ENCODE results near the gene SOSTDC1. TPM values are rescaled to one million over a fixed set of nuclear protein-coding genes. Genes with fewer than 3 reads are reported as not detected.
"Not testable (repeated sequence)": the region's sequence is repeated elsewhere in the genome, so short reads cannot be mapped to it uniquely, and the experiment has no call there.

Gene SOSTDC1
- polyA plus RNA-seq, 1 of the 3 experiments (the other 2 are of a cell fraction): 0.13 TPM

DNA sequence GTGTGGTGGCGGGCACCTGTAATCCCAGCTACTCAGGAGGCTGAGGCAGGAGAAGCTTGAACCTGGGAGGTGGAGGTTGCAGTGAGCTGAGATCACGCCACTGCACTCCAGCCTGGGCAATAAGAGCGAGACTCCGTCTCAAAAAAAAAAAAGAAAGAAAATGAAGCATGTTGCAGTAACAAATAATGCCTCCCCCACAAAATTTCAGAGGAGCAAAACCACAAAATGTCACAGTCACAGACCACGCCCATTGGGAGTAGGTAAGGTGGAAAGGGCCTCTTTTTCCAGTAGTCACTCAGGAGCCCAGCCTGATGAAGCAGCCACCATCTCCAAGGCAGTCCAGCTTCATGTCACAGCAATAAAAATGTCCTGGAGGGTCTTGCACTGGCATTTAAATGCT, 40.9 kb upstream of the SOSTDC1 start:
- H3K27ac ChIP-seq (ENCODE audit: low read depth in 2 of 2, low read length in 1 of 2); DNase-seq; H3K9me2 ChIP-seq; H3F3A ChIP-seq (replicated peaks; ENCODE audit: insufficient read depth); H3K9me3 ChIP-seq; H3K4me1 ChIP-seq (ENCODE audit: control insufficient read depth in 1 of 2, insufficient read depth in 2 of 2, low read depth in 1 of 2, low read length in 1 of 2); H2AFZ ChIP-seq (ENCODE audit: low read depth); H3K9ac ChIP-seq; H4K20me1 ChIP-seq (ENCODE audit: insufficient read depth); H3K4me2 ChIP-seq; H3K36me3 ChIP-seq (replicated peaks in 1 of 2; ENCODE audit: control insufficient read depth in 1 of 2, insufficient read depth in 2 of 2, low read length in 1 of 2); POLR2A ChIA-PET; H3K79me2 ChIP-seq (ENCODE audit: insufficient read depth); H3K4me3 ChIP-seq (ENCODE audit: low read depth in 2 of 2, low read length in 1 of 2): not testable (repeated sequence)
- CTCF ChIA-PET: interaction anchor here (0.9 kb wide), 1 partner anchor 58 kb away, joined by 3 read pairs; no protein-coding TSS in a partner anchor
- peaks cover 25% of the 10 kb centered on the region for H3K27me3 ChIP-seq (ENCODE audit: insufficient read depth)
- WGBS (ENCODE audit: low lambda C conversion rate): 10% methylated on average over 5 of the region's 5 CpGs

DNA sequence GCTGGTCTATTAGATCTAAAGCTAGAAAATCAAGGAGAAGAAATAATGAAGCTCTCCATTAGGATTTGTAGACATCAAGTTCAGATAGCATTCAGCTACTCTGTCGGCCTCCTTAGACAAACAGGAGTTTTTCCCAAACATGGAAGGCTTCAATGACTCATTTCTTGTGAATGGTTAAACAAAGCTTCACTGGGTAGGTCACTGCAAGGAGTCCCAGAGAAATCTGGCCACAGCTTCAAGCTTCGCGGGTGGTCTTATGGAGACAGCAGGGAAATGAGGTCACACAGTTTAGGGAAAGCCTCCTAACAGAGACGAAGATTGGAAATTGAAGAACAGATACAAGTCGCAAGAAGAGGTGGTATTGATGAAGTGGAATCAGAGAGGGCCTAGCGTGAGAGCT, 38.5 kb upstream of the SOSTDC1 start:
- Histone ChIP-seq H3F3A (replicated peaks; ENCODE audit: insufficient read depth) (no peaks in the 10 kb centered on the region), H3K4me2 (no peak overlapping the region), H3K79me2 (ENCODE audit: insufficient read depth) (no peaks in the 10 kb centered on the region), H3K9me2 (no peaks in the 10 kb centered on the region; the same call in 1 of the 2 replicates), H3K4me1 (ENCODE audit: control insufficient read depth in 1 of 2, insufficient read depth in 2 of 2, low read depth in 1 of 2, low read length in 1 of 2) (no peaks in the 10 kb centered on the region; a peak in 1 of 4 replicates), H3K9ac (no peak overlapping the region), H3K27me3 (ENCODE audit: insufficient read depth) (peaks cover 29% of the 10 kb centered on the region), H3K36me3 (replicated peaks in 1 of 2; ENCODE audit: control insufficient read depth in 1 of 2, insufficient read depth in 2 of 2, low read length in 1 of 2) (no peaks in the 10 kb centered on the region), H3K27ac (ENCODE audit: low read depth in 2 of 2, low read length in 1 of 2) (no peak overlapping the region), H2AFZ (ENCODE audit: low read depth) (no peak overlapping the region), H3K9me3 (no peaks in the 10 kb centered on the region), H4K20me1 (ENCODE audit: insufficient read depth) (no peaks in the 10 kb centered on the region), H3K4me3 (ENCODE audit: low read depth in 2 of 2, low read length in 1 of 2) (no peak overlapping the region)
- 26% methylated on average over 6 of the region's 6 CpGs for WGBS (ENCODE audit: low lambda C conversion rate)
- ChIA-PET POLR2A (no interaction called here), CTCF (interaction anchor here (1.7 kb wide), 1 partner anchor 29 kb away, joined by 4 read pairs; no protein-coding TSS in a partner anchor)
- TF ChIP-seq EP300 (IDR thresholded peaks at IDR 0.05; ENCODE audit: borderline replicate concordance in 1 of 2, low read depth in 1 of 2, low read length in 1 of 2) (no peak), EZH2phosphoT487 (IDR thresholded peaks at IDR 0.05; ENCODE audit: borderline replicate concordance, low read depth) (no peak), GABPA (IDR thresholded peaks at IDR 0.05; ENCODE audit: low read depth) (no peak), MXI1 (IDR thresholded peaks at IDR 0.05; ENCODE audit: low read depth, low read length) (no peak), NRF1 (IDR thresholded peaks at IDR 0.05; ENCODE audit: low read depth, low read length) (no peak), JUND (IDR thresholded peaks at IDR 0.05) (no peak), MEF2A (IDR thresholded peaks at IDR 0.05; ENCODE audit: borderline replicate concordance, low read depth) (no peak), SMC3 (IDR thresholded peaks at IDR 0.05; ENCODE audit: low read depth, low read length) (no peak), TAF1 (IDR thresholded peaks at IDR 0.05; ENCODE audit: borderline replicate concordance, low read depth, low read length) (no peak), FOXM1 (IDR thresholded peaks at IDR 0.05; ENCODE audit: low read depth) (no peak), NFIC (IDR thresholded peaks at IDR 0.05; ENCODE audit: borderline replicate concordance) (no peak), RXRA (IDR thresholded peaks at IDR 0.05; ENCODE audit: borderline replicate concordance, low read depth) (no peak), GATA2 (CRISPR knock-in tag; IDR thresholded peaks at IDR 0.05) (no peak), RAD21 (IDR thresholded peaks at IDR 0.05; ENCODE audit: low read length) (no peak)
- TF ChIP-seq, protein P1, sequence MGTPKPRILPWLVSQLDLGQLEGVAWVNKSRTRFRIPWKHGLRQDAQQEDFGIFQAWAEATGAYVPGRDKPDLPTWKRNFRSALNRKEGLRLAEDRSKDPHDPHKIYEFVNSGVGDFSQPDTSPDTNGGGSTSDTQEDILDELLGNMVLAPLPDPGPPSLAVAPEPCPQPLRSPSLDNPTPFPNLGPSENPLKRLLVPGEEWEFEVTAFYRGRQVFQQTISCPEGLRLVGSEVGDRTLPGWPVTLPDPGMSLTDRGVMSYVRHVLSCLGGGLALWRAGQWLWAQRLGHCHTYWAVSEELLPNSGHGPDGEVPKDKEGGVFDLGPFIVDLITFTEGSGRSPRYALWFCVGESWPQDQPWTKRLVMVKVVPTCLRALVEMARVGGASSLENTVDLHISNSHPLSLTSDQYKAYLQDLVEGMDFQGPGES (IDR thresholded peaks at IDR 0.05; ENCODE audit: low read depth, low read length): no peak
- TF ChIP-seq, protein P2, sequence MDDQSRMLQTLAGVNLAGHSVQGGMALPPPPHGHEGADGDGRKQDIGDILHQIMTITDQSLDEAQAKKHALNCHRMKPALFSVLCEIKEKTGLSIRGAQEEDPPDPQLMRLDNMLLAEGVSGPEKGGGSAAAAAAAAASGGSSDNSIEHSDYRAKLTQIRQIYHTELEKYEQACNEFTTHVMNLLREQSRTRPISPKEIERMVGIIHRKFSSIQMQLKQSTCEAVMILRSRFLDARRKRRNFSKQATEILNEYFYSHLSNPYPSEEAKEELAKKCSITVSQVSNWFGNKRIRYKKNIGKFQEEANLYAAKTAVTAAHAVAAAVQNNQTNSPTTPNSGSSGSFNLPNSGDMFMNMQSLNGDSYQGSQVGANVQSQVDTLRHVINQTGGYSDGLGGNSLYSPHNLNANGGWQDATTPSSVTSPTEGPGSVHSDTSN (IDR thresholded peaks at IDR 0.05): no peak
- TF ChIP-seq, protein P3, sequence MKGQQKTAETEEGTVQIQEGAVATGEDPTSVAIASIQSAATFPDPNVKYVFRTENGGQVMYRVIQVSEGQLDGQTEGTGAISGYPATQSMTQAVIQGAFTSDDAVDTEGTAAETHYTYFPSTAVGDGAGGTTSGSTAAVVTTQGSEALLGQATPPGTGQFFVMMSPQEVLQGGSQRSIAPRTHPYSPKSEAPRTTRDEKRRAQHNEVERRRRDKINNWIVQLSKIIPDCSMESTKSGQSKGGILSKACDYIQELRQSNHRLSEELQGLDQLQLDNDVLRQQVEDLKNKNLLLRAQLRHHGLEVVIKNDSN (IDR thresholded peaks at IDR 0.05; ENCODE audit: borderline replicate concordance, low read depth): no peak
- no peak for DNase-seq

All from SK-N-SH (cell line).